ENCODE results near the gene DGKD. TPM values are rescaled to one million over a fixed set of nuclear protein-coding genes. Genes with fewer than 3 reads are reported as not detected.
"Not testable (repeated sequence)": the region's sequence is repeated elsewhere in the genome, so short reads cannot be mapped to it uniquely, and the experiment has no call there.

Gene DGKD
- total RNA-seq, 2 experiments from 2014 or later, result 63.2 to 76.0 TPM

- no peak overlapping the region for H3K4me3 Mint-ChIP-seq
- peaks cover 17% of the 10 kb centered on the region for H3K4me1 Mint-ChIP-seq
- no peak overlapping the region for H3K27ac Mint-ChIP-seq
- peaks cover 9% of the 10 kb centered on the region for H3K9me3 Mint-ChIP-seq
- no peak for DNase-seq
- H3K27me3 Mint-ChIP-seq, result no peaks in the 10 kb centered on the region
- peaks cover 5% of the 10 kb centered on the region for H3K36me3 Mint-ChIP-seq
Observed at GRCh38 chr2:233328922-233329321, 25.4 kb upstream of the DGKD start.

DNA sequence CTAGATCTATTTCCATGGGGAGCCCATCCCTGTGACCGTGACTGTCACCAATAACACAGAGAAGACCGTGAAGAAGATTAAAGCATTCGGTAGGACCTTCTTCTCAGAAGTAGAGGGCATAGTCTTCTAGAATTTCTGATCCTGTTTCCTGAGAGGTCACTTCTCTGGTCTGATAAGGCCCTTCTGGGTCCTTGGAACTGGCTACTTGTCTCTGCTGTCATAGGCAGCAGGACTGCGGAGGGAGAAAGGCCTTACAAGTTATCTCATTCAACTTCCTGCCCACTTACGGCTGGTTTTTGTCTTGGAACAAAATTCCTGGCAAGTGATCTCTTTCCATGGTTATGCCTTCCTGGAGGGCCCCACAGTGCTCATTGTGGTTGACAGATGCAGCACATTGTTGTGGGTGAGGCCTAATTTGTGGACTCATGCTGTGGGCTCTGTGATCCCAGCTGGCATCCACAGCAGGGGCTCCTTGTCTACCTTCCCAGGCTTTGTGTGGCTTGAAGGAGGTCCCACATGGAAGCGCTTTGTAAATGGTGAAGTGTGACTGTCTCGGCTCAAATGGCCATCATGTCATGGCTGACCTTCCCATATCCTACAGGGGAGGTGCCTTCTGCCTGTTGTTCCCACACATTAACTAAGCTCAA lies 24.7 kb upstream of the DGKD start:
- H3K27ac Mint-ChIP-seq, result no peak overlapping the region
- H3K9me3 Mint-ChIP-seq, result peaks cover 9% of the 10 kb centered on the region
- peaks cover 5% of the 10 kb centered on the region for H3K36me3 Mint-ChIP-seq
- DNase-seq, result no peak
- no peak overlapping the region for H3K4me3 Mint-ChIP-seq
- peaks cover 18% of the 10 kb centered on the region for H3K4me1 Mint-ChIP-seq
- no peaks in the 10 kb centered on the region for H3K27me3 Mint-ChIP-seq

DNA sequence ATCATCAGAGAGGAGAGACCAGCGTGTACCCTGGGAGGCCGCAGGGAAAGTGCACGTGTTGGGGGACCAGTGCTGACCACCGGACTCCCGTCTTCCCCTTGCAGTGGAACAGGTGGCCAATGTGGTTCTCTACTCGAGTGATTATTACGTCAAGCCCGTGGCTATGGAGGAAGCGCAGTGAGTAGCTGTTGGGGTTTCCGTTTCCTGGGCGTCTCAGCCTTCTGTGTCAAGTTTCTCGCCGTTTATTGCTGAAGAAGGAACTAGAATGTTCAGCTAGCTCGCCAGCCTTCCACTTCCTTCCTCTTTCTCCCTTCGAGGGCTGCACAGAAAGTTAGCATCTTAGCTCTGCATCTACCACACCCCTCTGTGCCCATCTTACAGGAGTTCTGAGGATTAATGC lies 22.8 kb upstream of the DGKD start:
- H3K4me3 Mint-ChIP-seq, result peak overlapping the region; percentile 44
- peak; percentile 49 for DNase-seq
- H3K9me3 Mint-ChIP-seq, result peaks cover 9% of the 10 kb centered on the region
- H3K4me1 Mint-ChIP-seq, result peaks cover 26% of the 10 kb centered on the region
- H3K27me3 Mint-ChIP-seq, result no peaks in the 10 kb centered on the region
- H3K36me3 Mint-ChIP-seq, result peaks cover 5% of the 10 kb centered on the region
- peak overlapping the region; percentile 94 for H3K27ac Mint-ChIP-seq

- Mint-ChIP-seq H3K27me3 (no peaks in the 10 kb centered on the region), H3K27ac (peak overlapping the region; percentile 94), H3K9me3 (peaks cover 9% of the 10 kb centered on the region), H3K4me3 (no peak overlapping the region), H3K4me1 (peaks cover 26% of the 10 kb centered on the region), H3K36me3 (peaks cover 5% of the 10 kb centered on the region)
- no peak for DNase-seq
Observed at GRCh38 chr2:233332125-233332524, 22.2 kb upstream of the DGKD start.

GRCh38 chr2:233334915-233335314 lies 19.4 kb upstream of the DGKD start:
- Mint-ChIP-seq H3K4me3 (no peak overlapping the region), H3K4me1 (peaks cover 35% of the 10 kb centered on the region), H3K9me3 (peaks cover 9% of the 10 kb centered on the region), H3K27ac (no peak overlapping the region), H3K27me3 (no peaks in the 10 kb centered on the region), H3K36me3 (peaks cover 5% of the 10 kb centered on the region)
- DNase-seq, result no peak

DNA sequence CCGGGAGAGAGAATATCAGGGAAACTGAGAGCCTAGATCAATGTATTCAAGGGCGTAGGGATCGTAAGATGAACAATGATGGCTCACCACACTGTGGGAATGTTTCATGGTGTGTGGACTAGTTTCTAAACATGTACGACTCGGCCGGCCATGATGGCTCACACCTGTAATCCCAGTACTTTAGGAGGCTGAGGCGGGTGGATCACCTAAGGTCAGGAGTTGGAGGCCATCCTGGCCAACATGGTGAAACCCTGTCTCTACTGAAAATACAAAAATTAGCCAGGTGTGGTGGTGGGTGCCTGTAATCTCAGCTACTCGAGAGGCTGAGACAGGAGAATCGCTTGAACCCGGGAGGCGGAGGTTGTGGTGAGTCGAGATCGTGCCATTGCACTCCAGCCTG lies 18.2 kb upstream of the DGKD start:
- not testable (repeated sequence) for H3K27ac Mint-ChIP-seq, H3K36me3 Mint-ChIP-seq, DNase-seq, H3K9me3 Mint-ChIP-seq, H3K4me3 Mint-ChIP-seq, H3K27me3 Mint-ChIP-seq
- peaks cover 32% of the 10 kb centered on the region for H3K4me1 Mint-ChIP-seq

DNA sequence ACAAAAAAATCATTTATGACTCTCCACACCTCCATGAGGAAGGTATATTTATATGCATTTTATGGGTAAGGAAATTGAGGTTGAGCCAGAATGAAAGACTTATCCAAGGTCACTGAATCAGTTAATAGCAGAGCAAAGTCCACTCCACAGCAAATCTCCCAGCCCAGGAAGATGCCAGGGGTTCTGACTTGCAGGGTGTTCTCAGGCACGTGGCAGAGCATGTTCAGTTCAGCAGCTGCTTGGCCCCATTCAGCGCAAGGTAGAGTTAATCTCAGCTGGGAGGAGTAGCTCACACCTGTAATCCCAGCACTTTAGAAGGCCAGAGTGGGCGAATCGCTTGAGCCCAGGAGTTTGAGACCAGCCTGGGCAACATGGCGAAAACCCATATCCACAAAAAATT lies 17.8 kb upstream of the DGKD start:
- DNase-seq, result no peak

DNA sequence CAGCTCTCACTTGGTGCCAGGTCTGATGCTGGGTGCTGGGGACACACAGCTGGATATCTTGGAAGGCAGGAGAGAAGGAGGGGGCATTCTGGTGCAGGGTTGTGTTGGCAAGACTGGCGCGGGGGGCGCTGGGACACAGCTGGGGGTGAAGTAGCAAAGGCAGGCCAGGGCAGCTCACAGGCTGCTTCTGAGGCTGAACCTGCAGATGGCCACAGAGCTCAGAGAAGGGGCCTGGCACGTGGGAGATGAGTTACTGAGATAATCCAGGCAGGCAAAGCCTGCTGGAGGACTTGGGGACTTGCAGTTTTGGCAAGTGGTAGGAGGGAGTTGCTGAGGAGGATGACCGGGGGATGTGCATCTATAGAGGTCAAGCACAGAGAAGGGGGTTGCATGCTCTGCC lies 16.2 kb upstream of the DGKD start:
- no peaks in the 10 kb centered on the region for H3K9me3 Mint-ChIP-seq
- no peaks in the 10 kb centered on the region for H3K36me3 Mint-ChIP-seq
- no peak overlapping the region for H3K4me3 Mint-ChIP-seq
- no peak for DNase-seq
- H3K4me1 Mint-ChIP-seq, result peaks cover 20% of the 10 kb centered on the region
- no peak overlapping the region for H3K27ac Mint-ChIP-seq
- no peaks in the 10 kb centered on the region for H3K27me3 Mint-ChIP-seq

More for the DNA sequence above, 17.8 kb upstream of the DGKD start:
- no peaks in the 10 kb centered on the region for H3K36me3 Mint-ChIP-seq
- peaks cover 28% of the 10 kb centered on the region for H3K4me1 Mint-ChIP-seq
- no peak overlapping the region for H3K27ac Mint-ChIP-seq
- H3K9me3 Mint-ChIP-seq, result peaks cover 3% of the 10 kb centered on the region
- H3K27me3 Mint-ChIP-seq, result no peaks in the 10 kb centered on the region
- no peak overlapping the region for H3K4me3 Mint-ChIP-seq

DNA sequence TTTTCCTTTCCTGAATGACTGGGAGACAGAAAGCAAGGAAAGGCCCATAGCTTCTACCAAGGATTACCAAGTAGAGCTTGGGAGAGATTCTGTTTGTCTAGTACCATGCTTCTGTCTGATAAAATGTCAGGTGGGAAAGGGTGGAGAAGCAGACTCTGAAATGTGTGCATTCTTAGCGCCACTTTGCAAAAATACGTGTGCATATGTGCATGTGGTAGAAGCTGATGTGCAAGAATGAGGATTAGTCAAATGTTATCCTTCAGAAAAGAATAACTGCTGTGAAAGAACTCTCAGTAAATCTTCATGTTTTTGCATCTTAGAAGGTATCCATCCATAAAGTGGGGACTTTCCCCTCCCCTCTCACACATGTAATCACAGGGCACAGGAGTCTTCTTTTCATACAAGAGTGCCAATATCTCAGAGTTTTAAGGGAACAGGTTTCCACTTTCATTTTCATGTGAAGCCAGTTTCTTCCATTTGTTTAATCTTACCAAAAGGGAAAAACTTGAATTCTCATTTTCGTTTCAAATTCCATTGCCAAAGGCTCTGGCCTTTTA lies 15.4 kb upstream of the DGKD start:
- DNase-seq, result no peak
- H3K36me3 Mint-ChIP-seq, result no peaks in the 10 kb centered on the region
- no peak overlapping the region for H3K27ac Mint-ChIP-seq
- H3K27me3 Mint-ChIP-seq, result no peaks in the 10 kb centered on the region
- H3K4me1 Mint-ChIP-seq, result peaks cover 20% of the 10 kb centered on the region
- H3K4me3 Mint-ChIP-seq, result no peak overlapping the region
- H3K9me3 Mint-ChIP-seq, result no peaks in the 10 kb centered on the region

- no peaks in the 10 kb centered on the region for H3K9me3 Mint-ChIP-seq
- H3K4me3 Mint-ChIP-seq, result no peak overlapping the region
- DNase-seq, result no peak
- H3K36me3 Mint-ChIP-seq, result no peaks in the 10 kb centered on the region
- H3K27ac Mint-ChIP-seq, result no peak overlapping the region
- no peaks in the 10 kb centered on the region for H3K27me3 Mint-ChIP-seq
- H3K4me1 Mint-ChIP-seq, result peaks cover 20% of the 10 kb centered on the region
Observed at GRCh38 chr2:233339427-233339826, 14.9 kb upstream of the DGKD start.

- no peak for DNase-seq
- Mint-ChIP-seq H3K4me3 (no peak overlapping the region), H3K27me3 (no peaks in the 10 kb centered on the region), H3K27ac (no peak overlapping the region), H3K9me3 (no peaks in the 10 kb centered on the region), H3K36me3 (no peaks in the 10 kb centered on the region), H3K4me1 (peaks cover 12% of the 10 kb centered on the region)
Observed at GRCh38 chr2:233341296-233341695, 13.0 kb upstream of the DGKD start.

GRCh38 chr2:233342301-233342700 lies 12.0 kb upstream of the DGKD start:
- Mint-ChIP-seq H3K27me3 (no peaks in the 10 kb centered on the region), H3K27ac (no peak overlapping the region), H3K9me3 (no peaks in the 10 kb centered on the region), H3K4me3 (no peak overlapping the region), H3K36me3 (no peaks in the 10 kb centered on the region), H3K4me1 (peaks cover 12% of the 10 kb centered on the region)
- no peak for DNase-seq

DNA sequence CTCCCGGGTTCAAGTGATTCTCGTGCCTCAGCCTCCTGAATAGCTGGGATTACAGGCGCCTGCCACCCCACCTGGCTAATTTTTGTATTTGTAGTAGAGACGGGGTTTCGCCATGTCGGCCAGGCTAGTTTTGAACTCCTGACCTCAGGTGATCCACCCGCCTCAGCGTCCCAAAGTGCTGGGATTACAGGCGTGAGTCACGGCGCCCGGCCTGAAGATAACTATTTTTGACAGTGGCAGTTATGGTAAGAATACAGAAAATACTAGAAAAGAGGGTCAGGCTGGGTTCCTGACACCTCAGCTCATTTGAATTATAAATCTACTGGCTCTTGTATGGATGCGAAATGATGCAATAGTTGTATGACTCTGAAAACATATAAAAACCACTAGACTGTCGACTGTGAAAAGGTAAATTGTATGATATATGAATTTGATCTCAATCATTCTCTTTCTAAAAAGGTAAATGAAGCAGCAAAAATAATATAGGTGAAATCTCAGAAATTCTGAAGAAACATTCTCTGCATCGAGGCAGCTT lies 11.1 kb upstream of the DGKD start:
- Mint-ChIP-seq H3K36me3 (no peaks in the 10 kb centered on the region), H3K4me3 (no peak overlapping the region), H3K9me3 (no peaks in the 10 kb centered on the region), H3K27me3 (no peaks in the 10 kb centered on the region), H3K27ac (no peak overlapping the region), H3K4me1 (peaks cover 12% of the 10 kb centered on the region)
- no peak for DNase-seq

DNA sequence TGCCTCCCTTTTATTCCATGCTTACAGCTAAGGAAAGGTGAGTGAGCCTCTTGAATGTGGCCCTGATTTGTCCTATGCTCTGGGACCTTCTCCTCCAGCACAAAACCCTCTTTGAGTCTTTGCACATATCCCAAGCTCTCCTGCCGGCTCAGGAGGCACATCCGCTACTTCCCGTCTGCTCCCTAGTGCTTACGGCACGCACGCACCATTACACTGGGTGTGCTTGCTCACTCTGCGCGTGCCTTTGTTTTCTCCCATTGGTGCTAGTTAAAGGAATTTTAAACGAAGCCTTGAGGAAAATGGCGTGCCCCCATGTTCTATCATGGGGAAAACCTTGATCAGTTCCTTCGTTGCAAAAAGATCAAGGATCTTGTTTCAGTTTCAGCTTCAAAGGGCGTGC lies 7.9 kb upstream of the DGKD start:
- no peaks in the 10 kb centered on the region for H3K9me3 Mint-ChIP-seq
- no peak overlapping the region for H3K27ac Mint-ChIP-seq
- no peak overlapping the region for H3K4me3 Mint-ChIP-seq
- no peaks in the 10 kb centered on the region for H3K36me3 Mint-ChIP-seq
- no peaks in the 10 kb centered on the region for H3K27me3 Mint-ChIP-seq
- peaks cover 18% of the 10 kb centered on the region for H3K4me1 Mint-ChIP-seq
- DNase-seq, result no peak

DNA sequence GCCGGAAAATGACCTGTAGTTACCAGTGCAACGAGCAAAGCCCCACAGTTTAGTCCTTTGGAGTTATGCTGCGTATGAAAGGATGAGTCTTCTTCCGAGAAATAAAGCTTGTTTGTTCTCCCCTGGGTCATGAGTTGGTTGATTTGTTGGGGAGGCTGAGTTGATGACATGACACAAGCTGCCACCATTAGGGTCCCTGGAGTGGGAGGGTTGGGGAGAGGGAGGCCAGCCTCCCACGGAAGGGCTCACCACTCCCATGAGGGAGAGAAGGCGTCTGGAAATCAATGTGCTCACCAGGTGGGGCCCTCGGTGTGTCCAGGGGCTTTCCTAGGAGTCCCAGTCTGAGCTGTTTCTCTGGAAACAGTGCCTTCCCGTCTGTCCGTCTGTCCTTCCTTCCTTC lies 7.4 kb upstream of the DGKD start:
- Mint-ChIP-seq H3K27me3 (no peaks in the 10 kb centered on the region), H3K9me3 (no peaks in the 10 kb centered on the region), H3K4me3 (no peak overlapping the region), H3K27ac (no peak overlapping the region), H3K4me1 (peaks cover 20% of the 10 kb centered on the region), H3K36me3 (no peaks in the 10 kb centered on the region)
- no peak for DNase-seq
